Mesothelial cell of epicardium (in vitro differentiated cells): ENCODE data around the gene FTO. TPM values are rescaled to one million over a fixed set of nuclear protein-coding genes. Genes with fewer than 3 reads are reported as not detected.

ENCODE experiments used
- DNase-seq, 2 experiments: peaks; one replicate each; pipeline ENCODE4 v3.0.0; 2021; ENCODE audit warnings: low spot score in 2 of 2; ENCODE audit not compliant: unreplicated experiment in 2 of 2
- H3K27ac Mint-ChIP-seq: 2 replicates; pipeline ENCODE4 v1.8.0; 2021; ENCODE audit warnings: mixed read lengths
- H3K27me3 Mint-ChIP-seq: 2 replicates; pipeline ENCODE4 v1.8.0; 2021; ENCODE audit warnings: low read depth, mixed read lengths
- H3K36me3 Mint-ChIP-seq: 2 replicates; pipeline ENCODE4 v1.8.0; 2021; ENCODE audit warnings: mixed read lengths
- H3K4me1 Mint-ChIP-seq: 2 replicates; pipeline ENCODE4 v1.8.0; 2021; ENCODE audit warnings: mixed read lengths
- H3K4me3 Mint-ChIP-seq: 2 replicates; pipeline ENCODE4 v1.8.0; 2021; ENCODE audit warnings: mild to moderate bottlenecking, moderate library complexity, mixed read lengths
- H3K9me3 Mint-ChIP-seq: 2 replicates; pipeline ENCODE4 v1.8.0; 2021; ENCODE audit warnings: mixed read lengths
- CTCF ChIP-seq: fragments of 200-600 bp; sonication (generic); IDR thresholded peaks from one replicate; pipeline ENCODE4 v1.5.0; 2021; ENCODE audit warnings: antibody characterized with exemption; ENCODE audit not compliant: unreplicated experiment
- total RNA-seq: library from RNA; stranded (reverse); gene quantifications from 3 replicates; pipeline ENCODE4 v1.2.1, GENCODE V29; 2021

The FTO gene
- total RNA-seq, 1 donor from 2014 or later: 103 TPM

GRCh38 chr16:53768167-53768566 lies 64.2 kb downstream of the FTO start:
- Mint-ChIP-seq H3K4me1 (peaks cover 24% of the 10 kb centered on the region), H3K36me3 (no peaks in the 10 kb centered on the region), H3K27ac (peak overlapping the region; percentile 52), H3K9me3 (no peaks in the 10 kb centered on the region), H3K4me3 (no peak overlapping the region), H3K27me3 (no peaks in the 10 kb centered on the region)
- no peak for TF ChIP-seq CTCF
- no peak for DNase-seq

GRCh38 chr16:53768593-53768992 lies 64.6 kb downstream of the FTO start:
- Mint-ChIP-seq H3K27me3 (no peaks in the 10 kb centered on the region), H3K9me3 (no peaks in the 10 kb centered on the region), H3K27ac (peak overlapping the region; percentile 52), H3K36me3 (no peaks in the 10 kb centered on the region), H3K4me3 (no peak overlapping the region), H3K4me1 (peaks cover 24% of the 10 kb centered on the region)
- no peak for TF ChIP-seq CTCF
- no peak for DNase-seq

- no peak for DNase-seq
- no peaks in the 10 kb centered on the region for H3K27me3 Mint-ChIP-seq
- H3K4me1 Mint-ChIP-seq: peaks cover 21% of the 10 kb centered on the region
- H3K36me3 Mint-ChIP-seq: no peaks in the 10 kb centered on the region
- H3K4me3 Mint-ChIP-seq: no peak overlapping the region
- no peaks in the 10 kb centered on the region for H3K9me3 Mint-ChIP-seq
- TF ChIP-seq CTCF: no peak
- no peak overlapping the region for H3K27ac Mint-ChIP-seq
Measured at GRCh38 chr16:53769185-53769584, 65.2 kb downstream of the FTO start.

GRCh38 chr16:53769787-53770186 lies 65.8 kb downstream of the FTO start:
- peak overlapping the region; percentile 45 for H3K27ac Mint-ChIP-seq
- no peaks in the 10 kb centered on the region for H3K9me3 Mint-ChIP-seq
- H3K27me3 Mint-ChIP-seq: no peaks in the 10 kb centered on the region
- DNase-seq: no peak
- H3K4me3 Mint-ChIP-seq: no peak overlapping the region
- no peaks in the 10 kb centered on the region for H3K36me3 Mint-ChIP-seq
- peaks cover 21% of the 10 kb centered on the region for H3K4me1 Mint-ChIP-seq
- TF ChIP-seq CTCF: no peak

GRCh38 chr16:53770641-53771040 lies 66.7 kb downstream of the FTO start:
- Mint-ChIP-seq H3K4me1 (peaks cover 21% of the 10 kb centered on the region), H3K27ac (no peak overlapping the region), H3K4me3 (no peak overlapping the region), H3K9me3 (no peaks in the 10 kb centered on the region), H3K27me3 (no peaks in the 10 kb centered on the region), H3K36me3 (no peaks in the 10 kb centered on the region)
- DNase-seq: no peak
- TF ChIP-seq CTCF: no peak
